ENCODE results near the gene TYW1.

DNA sequence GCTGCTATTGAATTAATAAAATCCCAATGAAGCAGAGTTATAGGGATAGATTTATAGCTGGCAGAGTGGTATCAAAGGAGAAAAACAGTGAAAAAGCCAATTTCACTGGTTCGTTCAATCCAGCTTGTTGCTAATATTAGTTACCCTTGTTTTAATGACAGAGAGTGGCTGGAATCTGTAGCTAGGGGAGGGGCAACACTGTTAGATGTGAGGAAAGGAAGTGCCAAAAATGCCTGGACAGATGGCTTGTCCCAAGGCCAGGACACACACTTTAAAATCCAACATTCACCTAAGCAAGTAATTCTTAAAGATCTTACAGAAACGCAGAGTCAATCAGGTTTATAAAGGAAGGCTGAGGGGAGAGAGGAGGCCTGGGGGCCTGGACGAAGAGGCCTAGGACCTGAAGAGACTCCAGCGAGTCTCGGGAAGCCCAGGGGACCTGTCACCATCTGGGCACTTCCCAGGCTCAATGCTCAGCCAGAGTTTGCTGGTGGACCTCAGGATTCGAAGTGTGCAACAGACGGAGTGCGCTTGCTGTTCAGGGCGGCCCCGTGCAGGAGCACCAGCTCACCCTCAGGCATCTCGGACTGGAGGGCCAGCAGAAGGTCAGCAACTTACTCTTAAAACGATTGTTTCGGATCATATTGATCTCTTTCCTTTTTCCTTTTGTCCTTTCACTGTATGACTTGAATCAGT, 38.9 kb upstream of the TYW1 start:
- TF ChIP-seq, protein P1, sequence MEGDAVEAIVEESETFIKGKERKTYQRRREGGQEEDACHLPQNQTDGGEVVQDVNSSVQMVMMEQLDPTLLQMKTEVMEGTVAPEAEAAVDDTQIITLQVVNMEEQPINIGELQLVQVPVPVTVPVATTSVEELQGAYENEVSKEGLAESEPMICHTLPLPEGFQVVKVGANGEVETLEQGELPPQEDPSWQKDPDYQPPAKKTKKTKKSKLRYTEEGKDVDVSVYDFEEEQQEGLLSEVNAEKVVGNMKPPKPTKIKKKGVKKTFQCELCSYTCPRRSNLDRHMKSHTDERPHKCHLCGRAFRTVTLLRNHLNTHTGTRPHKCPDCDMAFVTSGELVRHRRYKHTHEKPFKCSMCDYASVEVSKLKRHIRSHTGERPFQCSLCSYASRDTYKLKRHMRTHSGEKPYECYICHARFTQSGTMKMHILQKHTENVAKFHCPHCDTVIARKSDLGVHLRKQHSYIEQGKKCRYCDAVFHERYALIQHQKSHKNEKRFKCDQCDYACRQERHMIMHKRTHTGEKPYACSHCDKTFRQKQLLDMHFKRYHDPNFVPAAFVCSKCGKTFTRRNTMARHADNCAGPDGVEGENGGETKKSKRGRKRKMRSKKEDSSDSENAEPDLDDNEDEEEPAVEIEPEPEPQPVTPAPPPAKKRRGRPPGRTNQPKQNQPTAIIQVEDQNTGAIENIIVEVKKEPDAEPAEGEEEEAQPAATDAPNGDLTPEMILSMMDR (conservative IDR thresholded peaks at IDR 0.05): no peak
- TF ChIP-seq EZH2 (IDR thresholded peaks at IDR 0.05; ENCODE audit: low read depth): no peak
